ENCODE results near the gene TENT4A.

The TENT4A gene

DNA sequence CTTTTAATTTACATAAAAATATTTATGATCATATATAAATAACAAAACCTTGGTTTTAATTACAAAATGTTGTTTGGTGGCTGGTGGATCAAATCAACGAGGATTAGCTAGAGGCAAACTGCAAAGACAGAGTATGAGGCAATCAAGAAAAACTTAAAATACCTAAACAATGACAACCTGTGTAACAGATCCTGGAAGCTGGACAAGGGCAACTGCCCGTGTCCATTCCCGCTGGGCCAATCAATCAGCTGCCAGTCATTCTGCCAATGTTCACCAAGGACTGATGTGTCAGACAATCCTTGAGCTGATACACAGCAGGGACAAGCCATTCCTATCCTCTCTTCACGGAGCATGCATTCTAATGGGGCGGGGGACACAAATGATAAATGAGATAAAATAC, 3.2 kb upstream of the TENT4A start:
- no peaks in the 10 kb centered on the region for H3K9me3 ChIP-seq (ENCODE audit: insufficient read depth, low read depth, low read length)
- no peak overlapping the region for H2AK5ac ChIP-seq (ENCODE audit: low read length)
- H3K4me2 ChIP-seq (ENCODE audit: low read length): no peak overlapping the region
- H3K9ac ChIP-seq (ENCODE audit: low read length): no peak overlapping the region
- no peak overlapping the region for H3K4me3 ChIP-seq (ENCODE audit: low read depth, low read length)
- H2BK120ac ChIP-seq (ENCODE audit: insufficient read depth, low read length, poor library complexity): no peak overlapping the region
- H4K8ac ChIP-seq (ENCODE audit: low read depth, low read length): no peak overlapping the region
- H3K14ac ChIP-seq (ENCODE audit: low read length): no peak overlapping the region
- no peak overlapping the region for H2BK5ac ChIP-seq (ENCODE audit: low read depth, low read length, poor library complexity)
- H3K27me3 ChIP-seq (ENCODE audit: insufficient read depth, low read length): no peaks in the 10 kb centered on the region
- H3K79me1 ChIP-seq (ENCODE audit: low read length): peaks cover 16% of the 10 kb centered on the region
- no peak overlapping the region for H3K18ac ChIP-seq (ENCODE audit: low read length)
- no peak overlapping the region for H2BK12ac ChIP-seq (ENCODE audit: low read length)
- H4K91ac ChIP-seq (ENCODE audit: low read depth, low read length): no peak overlapping the region
- H3K36me3 ChIP-seq (ENCODE audit: control insufficient read depth in 1 of 2, insufficient read depth in 2 of 2, low read length in 2 of 2): no peaks in the 10 kb centered on the region
- H2AFZ ChIP-seq (ENCODE audit: insufficient read depth, low read length, poor library complexity): no peak overlapping the region
- no peak overlapping the region for H3K27ac ChIP-seq (ENCODE audit: low read depth, low read length)
- no CpG with 5 or more reads among the region's 5 CpGs for WGBS (ENCODE audit: extremely low coverage, insufficient coverage, insufficient read length)
- no peak overlapping the region for H4K12ac ChIP-seq (ENCODE audit: low read depth, low read length)
- peaks cover 15% of the 10 kb centered on the region for H3K79me2 ChIP-seq (ENCODE audit: control insufficient read depth, insufficient read depth, low read length, poor library complexity)
- H3K23ac ChIP-seq (ENCODE audit: low read length): no peak overlapping the region
- DNase-seq: peak; percentile 35 to 60
- H3K4me1 ChIP-seq (ENCODE audit: control insufficient read depth in 1 of 2, insufficient read depth in 2 of 2, low read length in 2 of 2): peaks cover 9 to 14% of the 10 kb centered on the region in 2 experiments
- no peak overlapping the region for H3K4ac ChIP-seq (ENCODE audit: low read depth, low read length)

DNA sequence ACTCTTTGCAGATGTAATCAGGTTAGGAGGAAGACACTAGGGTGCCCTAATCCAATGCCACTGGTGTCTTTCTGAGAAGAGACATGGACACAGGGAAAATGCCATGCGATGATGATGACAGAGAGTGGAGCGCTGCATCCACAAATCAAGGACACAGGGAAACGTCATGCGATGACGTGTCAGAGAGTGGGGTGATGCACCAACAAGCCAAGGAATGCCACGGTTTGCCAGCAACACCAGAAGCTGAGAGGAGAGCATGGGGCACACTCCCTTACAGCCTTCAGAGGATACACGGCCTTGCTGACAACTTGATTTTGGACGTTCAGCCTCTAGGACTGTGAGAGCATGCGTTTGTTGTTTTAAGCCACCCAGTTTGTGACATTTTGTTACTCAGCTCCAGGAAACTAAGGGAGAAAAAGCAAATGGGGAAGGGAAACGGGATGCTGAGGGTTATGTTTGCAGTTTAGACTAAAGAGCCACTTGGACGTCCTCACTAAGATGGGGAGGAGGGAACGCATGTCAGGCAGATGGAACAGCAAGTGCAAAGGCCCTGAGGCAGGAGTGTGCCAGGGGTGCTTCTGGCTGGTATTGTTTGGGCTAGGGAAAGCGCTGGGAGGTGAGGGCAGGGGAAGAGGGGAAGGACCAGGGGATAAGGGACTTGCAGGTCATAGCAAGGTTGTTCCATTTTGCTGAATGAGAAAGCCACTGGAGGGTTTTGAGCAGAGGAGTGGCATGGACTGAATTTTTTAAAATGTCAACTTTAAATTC, 2.5 kb upstream of the TENT4A start:
- peaks cover 15% of the 10 kb centered on the region for H3K79me1 ChIP-seq (ENCODE audit: low read length)
- H3K27me3 ChIP-seq (ENCODE audit: insufficient read depth, low read length): no peaks in the 10 kb centered on the region
- no peak overlapping the region for H2BK120ac ChIP-seq (ENCODE audit: insufficient read depth, low read length, poor library complexity)
- no peak overlapping the region for H3K18ac ChIP-seq (ENCODE audit: low read length)
- no peak overlapping the region for H3K23ac ChIP-seq (ENCODE audit: low read length)
- H3K4me1 ChIP-seq (ENCODE audit: control insufficient read depth in 1 of 2, insufficient read depth in 2 of 2, low read length in 2 of 2): peaks cover 5 to 13% of the 10 kb centered on the region in 2 experiments
- H3K9ac ChIP-seq (ENCODE audit: low read length): no peak overlapping the region
- H3K36me3 ChIP-seq (ENCODE audit: control insufficient read depth in 1 of 2, insufficient read depth in 2 of 2, low read length in 2 of 2): no peaks in the 10 kb centered on the region
- no peak overlapping the region for H3K4me3 ChIP-seq (ENCODE audit: low read depth, low read length)
- H3K4ac ChIP-seq (ENCODE audit: low read depth, low read length): no peak overlapping the region
- peaks cover 15% of the 10 kb centered on the region for H3K79me2 ChIP-seq (ENCODE audit: control insufficient read depth, insufficient read depth, low read length, poor library complexity)
- no peak overlapping the region for H3K4me2 ChIP-seq (ENCODE audit: low read length)
- H3K27ac ChIP-seq (ENCODE audit: low read depth, low read length): no peak overlapping the region
- H2AFZ ChIP-seq (ENCODE audit: insufficient read depth, low read length, poor library complexity): no peak overlapping the region
- H2AK5ac ChIP-seq (ENCODE audit: low read length): no peak overlapping the region
- no CpG with 5 or more reads among the region's 13 CpGs for WGBS (ENCODE audit: extremely low coverage, insufficient coverage, insufficient read length)
- H2BK12ac ChIP-seq (ENCODE audit: low read length): no peak overlapping the region
- no peak overlapping the region for H3K14ac ChIP-seq (ENCODE audit: low read length)
- no peaks in the 10 kb centered on the region for H3K9me3 ChIP-seq (ENCODE audit: insufficient read depth, low read depth, low read length)
- DNase-seq: no peak
- no peak overlapping the region for H4K91ac ChIP-seq (ENCODE audit: low read depth, low read length)
- no peak overlapping the region for H4K12ac ChIP-seq (ENCODE audit: low read depth, low read length)
- H4K8ac ChIP-seq (ENCODE audit: low read depth, low read length): no peak overlapping the region
- H2BK5ac ChIP-seq (ENCODE audit: low read depth, low read length, poor library complexity): no peak overlapping the region

DNA sequence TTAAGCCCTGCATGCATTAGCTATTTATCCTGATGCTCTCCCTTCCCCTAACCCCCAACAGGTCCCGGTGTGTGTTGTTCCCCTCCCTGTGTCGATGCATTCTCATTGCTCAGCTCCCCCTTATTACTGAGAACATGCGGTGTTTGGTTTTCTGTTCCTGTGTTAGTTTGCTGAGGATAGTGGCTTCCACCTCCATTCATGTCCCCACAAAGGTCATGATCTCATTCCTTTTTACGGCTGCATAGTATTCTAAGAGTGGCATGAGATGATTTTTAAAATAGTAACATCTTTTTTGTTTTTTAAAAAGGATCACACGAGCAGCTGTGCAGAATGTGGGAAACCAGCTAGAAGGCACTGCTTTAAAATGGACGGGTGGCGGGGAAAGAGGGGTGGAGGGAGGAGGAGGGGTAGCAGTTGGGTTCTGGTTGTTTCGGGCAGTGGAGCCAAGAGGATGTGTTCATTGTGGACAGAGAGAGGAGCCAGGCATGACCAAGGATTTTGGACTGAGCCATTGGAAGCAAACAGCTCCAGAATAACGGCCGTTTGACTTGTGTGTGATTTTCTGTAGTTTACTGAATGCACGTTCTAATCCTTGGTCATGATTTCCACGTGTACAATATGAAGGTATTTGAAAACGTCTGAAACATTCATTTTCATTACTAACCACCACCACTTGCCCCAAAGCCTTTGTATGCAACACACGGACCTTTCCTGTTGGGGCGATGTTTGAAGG, 1.7 kb upstream of the TENT4A start:
- Histone ChIP-seq H3K9ac (ENCODE audit: low read length) (no peak overlapping the region), H4K8ac (ENCODE audit: low read depth, low read length) (no peak overlapping the region), H3K27me3 (ENCODE audit: insufficient read depth, low read length) (no peaks in the 10 kb centered on the region), H2AK5ac (ENCODE audit: low read length) (no peak overlapping the region), H2BK5ac (ENCODE audit: low read depth, low read length, poor library complexity) (no peak overlapping the region), H3K4ac (ENCODE audit: low read depth, low read length) (no peak overlapping the region), H3K23ac (ENCODE audit: low read length) (no peak overlapping the region), H2BK12ac (ENCODE audit: low read length) (no peak overlapping the region), H3K79me1 (ENCODE audit: low read length) (peaks cover 15% of the 10 kb centered on the region), H2AFZ (ENCODE audit: insufficient read depth, low read length, poor library complexity) (peak overlapping the region; percentile 19), H3K4me2 (ENCODE audit: low read length) (peak overlapping the region; percentile 86), H3K18ac (ENCODE audit: low read length) (no peak overlapping the region), H3K14ac (ENCODE audit: low read length) (no peak overlapping the region), H3K79me2 (ENCODE audit: control insufficient read depth, insufficient read depth, low read length, poor library complexity) (peaks cover 21% of the 10 kb centered on the region), H3K9me3 (ENCODE audit: insufficient read depth, low read depth, low read length) (no peaks in the 10 kb centered on the region), H4K12ac (ENCODE audit: low read depth, low read length) (no peak overlapping the region), H2BK120ac (ENCODE audit: insufficient read depth, low read length, poor library complexity) (no peak overlapping the region), H3K27ac (ENCODE audit: low read depth, low read length) (no peak overlapping the region), H4K91ac (ENCODE audit: low read depth, low read length) (no peak overlapping the region), H3K4me3 (ENCODE audit: low read depth, low read length) (peak overlapping the region; percentile 87), H3K36me3 (ENCODE audit: control insufficient read depth in 1 of 2, insufficient read depth in 2 of 2, low read length in 2 of 2) (peaks cover 3 to 7% of the 10 kb centered on the region in 2 experiments), H3K4me1 (ENCODE audit: control insufficient read depth in 1 of 2, insufficient read depth in 2 of 2, low read length in 2 of 2) (peaks cover 9 to 18% of the 10 kb centered on the region in 2 experiments)
- no CpG with 5 or more reads among the region's 15 CpGs for WGBS (ENCODE audit: extremely low coverage, insufficient coverage, insufficient read length)
- DNase-seq: no peak

DNA sequence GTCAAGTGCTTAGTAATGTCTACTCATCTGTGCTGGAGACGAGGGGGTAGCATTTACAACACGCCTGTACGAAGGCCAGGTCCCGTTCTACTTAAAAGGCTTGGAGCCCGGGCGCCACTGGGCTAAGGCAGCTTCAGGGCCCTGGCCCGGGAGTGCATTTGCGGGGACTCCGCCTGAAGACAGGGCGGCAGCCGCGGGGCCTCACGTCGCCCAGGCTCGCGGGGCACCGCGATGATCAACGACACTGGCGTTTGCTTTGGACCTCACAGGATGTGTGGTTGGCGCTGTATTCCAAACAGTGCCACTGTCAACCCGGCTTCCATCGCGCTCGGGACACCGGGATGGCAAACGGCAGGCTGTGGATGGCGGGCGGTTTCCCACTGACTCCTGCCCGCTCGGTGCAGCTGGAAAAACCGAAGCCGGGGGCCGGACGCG, 1.1 kb upstream of the TENT4A start:
- Histone ChIP-seq H3K36me3 (ENCODE audit: control insufficient read depth in 1 of 2, insufficient read depth in 2 of 2, low read length in 2 of 2) (peaks cover 6 to 10% of the 10 kb centered on the region in 2 experiments), H3K4ac (ENCODE audit: low read depth, low read length) (peak overlapping the region; percentile 39), H4K8ac (ENCODE audit: low read depth, low read length) (peak overlapping the region; percentile 64), H3K79me2 (ENCODE audit: control insufficient read depth, insufficient read depth, low read length, poor library complexity) (peaks cover 26% of the 10 kb centered on the region), H2AFZ (ENCODE audit: insufficient read depth, low read length, poor library complexity) (peak overlapping the region; percentile 19), H3K79me1 (ENCODE audit: low read length) (peaks cover 15% of the 10 kb centered on the region), H3K27me3 (ENCODE audit: insufficient read depth, low read length) (no peaks in the 10 kb centered on the region), H2AK5ac (ENCODE audit: low read length) (no peak overlapping the region), H3K9me3 (ENCODE audit: insufficient read depth, low read depth, low read length) (no peaks in the 10 kb centered on the region), H4K12ac (ENCODE audit: low read depth, low read length) (peak overlapping the region; percentile 40), H3K18ac (ENCODE audit: low read length) (peak overlapping the region; percentile 67), H3K14ac (ENCODE audit: low read length) (peak overlapping the region; percentile 81), H3K4me2 (ENCODE audit: low read length) (peak overlapping the region; percentile 86), H2BK5ac (ENCODE audit: low read depth, low read length, poor library complexity) (peak overlapping the region; percentile 58), H2BK12ac (ENCODE audit: low read length) (peak overlapping the region; percentile 25), H3K4me1 (ENCODE audit: control insufficient read depth in 1 of 2, insufficient read depth in 2 of 2, low read length in 2 of 2) (peaks cover 13 to 21% of the 10 kb centered on the region in 2 experiments), H3K9ac (ENCODE audit: low read length) (peak overlapping the region; percentile 87), H4K91ac (ENCODE audit: low read depth, low read length) (peak overlapping the region; percentile 84), H3K4me3 (ENCODE audit: low read depth, low read length) (peak overlapping the region; percentile 87), H3K27ac (ENCODE audit: low read depth, low read length) (peak overlapping the region; percentile 98), H3K23ac (ENCODE audit: low read length) (no peak overlapping the region), H2BK120ac (ENCODE audit: insufficient read depth, low read length, poor library complexity) (peak overlapping the region; percentile 47)
- peak in 1 of 2 donors; percentile 52 for DNase-seq
- WGBS (ENCODE audit: extremely low coverage, insufficient coverage, insufficient read length): no CpG with 5 or more reads among the region's 36 CpGs
